Keratinocyte (primary cell): ENCODE measurements around the gene TNS1. TPM values are rescaled to one million over a fixed set of nuclear protein-coding genes. Genes with fewer than 3 reads are reported as not detected.

ENCODE experiments used
- DNase-seq: peaks from one replicate; pipeline ENCODE4 v3.0.0-alpha.2; 2011; ENCODE audit warnings: low read depth, missing footprints, low spot score
- FAIRE-seq: peaks from 2 replicates; lab custom pipeline; 2011; peaks lifted over from hg19 to GRCh38; lab: Jason Lieb, UNC
- H2AFZ ChIP-seq: 2 replicates; pipeline ENCODE4 v1.6.0; 2012; ENCODE audit warnings: low read length, control low read depth, inconsistent platforms; ENCODE audit not compliant: control insufficient read depth
- H3K27ac ChIP-seq: 2 replicates; pipeline ENCODE4 v1.5.1; 2011; ENCODE audit warnings: low read length; ENCODE audit not compliant: control insufficient read depth, insufficient read depth
- H3K27me3 ChIP-seq: 3 replicates; pipeline ENCODE4 v1.6.0; 2011; ENCODE audit warnings: low read length; ENCODE audit not compliant: control insufficient read depth, insufficient read depth; ENCODE audit errors: extremely low read depth
- H3K36me3 ChIP-seq, 2 experiments: 2 replicates in 1 of 2; 3 replicates in 1 of 2; pipeline ENCODE4 v1.5.1; 2011; ENCODE audit warnings: low read length in 2 of 2, mild to moderate bottlenecking in 1 of 2; ENCODE audit not compliant: control insufficient read depth in 2 of 2, insufficient read depth in 2 of 2; ENCODE audit errors: extremely low read depth in 1 of 2
- H3K4me1 ChIP-seq: 3 replicates; pipeline ENCODE4 v1.5.1; 2011; ENCODE audit warnings: low read length; ENCODE audit not compliant: control insufficient read depth, insufficient read depth; ENCODE audit errors: extremely low read depth
- H3K4me2 ChIP-seq: 3 replicates; pipeline ENCODE4 v1.6.0; 2011; ENCODE audit warnings: low read depth, low read length; ENCODE audit not compliant: control insufficient read depth, insufficient read depth; ENCODE audit errors: extremely low read depth
- H3K4me3 ChIP-seq, 3 experiments: fragments of 200-600 bp in 1 of 3; sonication (generic) in 1 of 3; 2 replicates in 2 of 3; 3 replicates in 1 of 3; pipeline ENCODE4 v1.5.1; 2011 to 2016; ENCODE audit warnings: low read length in 3 of 3, mild to moderate bottlenecking in 3 of 3, control low read depth in 2 of 3, inconsistent platforms in 1 of 3, low read depth in 1 of 3, mixed read lengths in 1 of 3, mixed run types in 1 of 3, moderate library complexity in 1 of 3; ENCODE audit not compliant: control insufficient read depth in 2 of 3, insufficient read depth in 2 of 3; ENCODE audit errors: extremely low read depth in 1 of 3
- H3K79me2 ChIP-seq: 2 replicates; pipeline ENCODE4 v1.6.0; 2012; ENCODE audit warnings: low read length; ENCODE audit not compliant: control insufficient read depth, insufficient read depth
- H3K9ac ChIP-seq: 3 replicates; pipeline ENCODE4 v1.6.0; 2011; ENCODE audit warnings: low read length; ENCODE audit not compliant: control insufficient read depth, insufficient read depth; ENCODE audit errors: extremely low read depth
- H3K9me1 ChIP-seq: 3 replicates; pipeline ENCODE4 v1.6.0; 2011; ENCODE audit warnings: low read length; ENCODE audit not compliant: control insufficient read depth, insufficient read depth; ENCODE audit errors: extremely low read depth
- H3K9me3 ChIP-seq: 2 replicates; pipeline ENCODE4 v1.5.1; 2012; ENCODE audit warnings: low read depth, low read length; ENCODE audit not compliant: control insufficient read depth
- H4K20me1 ChIP-seq: 3 replicates; pipeline ENCODE4 v1.6.0; 2011; ENCODE audit warnings: low read length; ENCODE audit not compliant: control insufficient read depth, insufficient read depth; ENCODE audit errors: extremely low read depth
- CTCF ChIP-seq, 3 experiments: IDR thresholded peaks in 1 of 3; conservative IDR thresholded peaks in 1 of 3; optimal IDR thresholded peaks in 1 of 3; 2 replicates in 2 of 3; 3 replicates in 1 of 3; pipeline versions ENCODE3 to v1.5.1; 2011; ENCODE audit warnings: low read length in 3 of 3, mild to moderate bottlenecking in 3 of 3, moderate library complexity in 2 of 3, control low read depth in 1 of 3, inconsistent platforms in 1 of 3; ENCODE audit not compliant: insufficient read depth in 2 of 3; ENCODE audit errors: extremely low read depth in 1 of 3
- EZH2 ChIP-seq: IDR thresholded peaks from one replicate; pipeline ENCODE4 v1.6.1; 2012; ENCODE audit warnings: inconsistent platforms, mild to moderate bottlenecking, low read length, moderate library complexity
- dilution Hi-C: fragments of 300-500 bp; cut with MboI; formaldehyde crosslinking; loops from one replicate; pipeline ENCODE4 v1.7.0; 2020; ENCODE audit warnings: low sequenced_read_pairs; ENCODE audit not compliant: extremely low pct_ligation_motif_present
- polyA plus RNA-seq, 5 experiments: library from polyadenylated mRNA; depleted of rRNA in 3 of 5; stranded (reverse) in 3 of 5; stranded (forward) in 1 of 5; unstranded in 1 of 5; fragments of >200 nt; gene quantifications; 1 replicate in 1 of 5; 2 replicates in 3 of 5; 3 replicates in 1 of 5; pipeline versions ENCODE4 v1.2.1 to v1.2.3, GENCODE V29; 2011 to 2012; ENCODE audit warnings: missing spikeins in 2 of 5, low read depth in 1 of 5, low replicate concordance in 1 of 5

The TNS1 gene
- polyA plus RNA-seq, 1 donor (not counting 4 experiments of a cell fraction or from before 2014, with no cell fraction given) = 2.5 TPM

DNA sequence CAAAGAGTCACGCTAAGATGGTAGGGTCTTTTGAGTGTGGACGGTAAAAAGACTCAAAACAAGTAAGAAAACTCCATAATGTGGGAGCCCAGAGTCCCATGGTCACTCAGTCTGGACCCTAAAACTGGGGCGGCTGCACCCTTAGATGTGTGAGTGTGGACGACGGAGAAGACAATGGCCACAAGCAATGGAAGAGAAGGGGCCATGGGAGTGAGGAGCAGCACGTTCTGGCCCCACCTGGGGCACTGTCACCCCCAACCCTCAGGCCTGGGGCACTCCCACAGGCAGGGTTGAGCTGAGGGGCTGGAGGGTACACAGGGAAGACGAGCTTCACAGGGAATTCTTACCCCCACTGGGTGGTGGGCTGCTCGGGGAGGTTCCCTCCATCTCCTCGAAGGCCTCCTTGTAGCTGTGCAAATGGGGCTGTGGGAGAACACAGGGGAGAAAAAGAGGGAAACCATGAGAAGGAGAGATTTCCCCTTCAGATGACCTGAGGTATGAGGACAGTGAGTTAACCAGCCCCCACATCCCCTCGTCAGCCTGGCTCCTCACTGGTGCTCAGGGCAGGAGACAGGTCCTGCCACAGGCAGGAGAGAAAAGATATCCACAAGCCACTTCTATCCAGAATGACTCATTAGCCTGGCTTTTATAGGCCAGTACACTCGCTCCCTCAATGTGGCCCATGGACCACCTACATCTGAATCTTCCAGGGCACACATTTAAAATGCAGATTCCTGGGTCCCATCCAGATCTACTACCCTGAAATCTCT, 167.9 kb downstream of the TNS1 start:
- H3K4me1 ChIP-seq = no peaks in the 10 kb centered on the region
- no peaks in the 10 kb centered on the region for H4K20me1 ChIP-seq
- TF ChIP-seq EZH2 (no peak), CTCF (optimal IDR thresholded peaks at IDR 0.05 in 1 of 3, IDR thresholded peaks at IDR 0.05 in 1 of 3, conservative IDR thresholded peaks at IDR 0.05 in 1 of 3; ENCODE audit: extremely low read depth in 1 of 3, insufficient read depth in 2 of 3, low read length in 3 of 3) (no peak)
- H3K9me3 ChIP-seq = no peaks in the 10 kb centered on the region
- no peak overlapping the region for H3K9ac ChIP-seq
- FAIRE-seq (no peak), DNase-seq (no peak)
- no peaks in the 10 kb centered on the region for H3K27me3 ChIP-seq
- dilution Hi-C loops = no loop called here
- no peak overlapping the region for H3K4me3 ChIP-seq
- H3K9me1 ChIP-seq = no peaks in the 10 kb centered on the region
- H3K79me2 ChIP-seq = no peaks in the 10 kb centered on the region
- H3K4me2 ChIP-seq = no peak overlapping the region
- no peak overlapping the region for H3K27ac ChIP-seq
- H3K36me3 ChIP-seq = no peaks in the 10 kb centered on the region
- no peak overlapping the region for H2AFZ ChIP-seq

DNA sequence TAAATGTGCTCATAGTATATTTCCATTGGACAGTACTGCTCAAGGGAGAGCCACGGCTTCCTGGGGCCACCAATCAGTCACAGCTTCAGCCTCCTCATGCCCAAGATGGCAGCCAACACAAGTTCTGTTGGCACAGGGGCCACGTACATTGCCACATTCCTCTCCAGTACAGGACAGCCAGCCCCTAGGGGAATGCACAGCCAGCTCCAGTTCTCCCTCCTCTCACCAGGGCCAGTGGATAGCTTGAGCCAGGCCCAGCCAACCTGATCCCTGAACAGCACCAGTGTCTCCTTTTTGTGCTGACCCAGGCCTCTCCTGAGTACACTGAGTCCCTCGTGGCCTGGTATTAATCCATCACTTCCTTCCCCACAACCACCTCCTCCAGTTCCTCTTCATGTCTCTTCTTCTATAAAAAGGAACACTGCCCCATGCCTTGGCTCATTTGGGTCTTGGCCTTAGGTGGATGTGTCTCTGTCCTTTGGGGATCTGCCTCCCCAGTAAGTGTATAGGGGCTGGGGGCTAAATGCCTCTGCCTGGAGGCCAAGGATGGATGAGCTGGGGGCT, 168.7 kb downstream of the TNS1 start:
- no peaks in the 10 kb centered on the region for H3K36me3 ChIP-seq
- no peaks in the 10 kb centered on the region for H3K4me1 ChIP-seq
- no peaks in the 10 kb centered on the region for H4K20me1 ChIP-seq
- FAIRE-seq (no peak), DNase-seq (no peak)
- dilution Hi-C loops = no loop called here
- TF ChIP-seq EZH2 = no peak
- TF ChIP-seq CTCF (optimal IDR thresholded peaks at IDR 0.05 in 1 of 3, IDR thresholded peaks at IDR 0.05 in 1 of 3, conservative IDR thresholded peaks at IDR 0.05 in 1 of 3; ENCODE audit: extremely low read depth in 1 of 3, insufficient read depth in 2 of 3, low read length in 3 of 3) = no peak
- no peaks in the 10 kb centered on the region for H3K79me2 ChIP-seq
- no peaks in the 10 kb centered on the region for H3K9me3 ChIP-seq
- H3K27me3 ChIP-seq = no peaks in the 10 kb centered on the region
- H3K27ac ChIP-seq = no peak overlapping the region
- no peak overlapping the region for H2AFZ ChIP-seq
- H3K9me1 ChIP-seq = no peaks in the 10 kb centered on the region
- H3K9ac ChIP-seq = no peak overlapping the region
- no peak overlapping the region for H3K4me3 ChIP-seq
- H3K4me2 ChIP-seq = no peak overlapping the region
